ENCODE measurements around the gene AP5S1. TPM values are rescaled to one million over a fixed set of nuclear protein-coding genes. Genes with fewer than 3 reads are reported as not detected.
"Not testable (repeated sequence)": the region's sequence is repeated elsewhere in the genome, so short reads cannot be mapped to it uniquely, and the experiment has no call there.

AP5S1 gene
- total RNA-seq, 1 donor from 2014 or later: 12.8 TPM

DNA sequence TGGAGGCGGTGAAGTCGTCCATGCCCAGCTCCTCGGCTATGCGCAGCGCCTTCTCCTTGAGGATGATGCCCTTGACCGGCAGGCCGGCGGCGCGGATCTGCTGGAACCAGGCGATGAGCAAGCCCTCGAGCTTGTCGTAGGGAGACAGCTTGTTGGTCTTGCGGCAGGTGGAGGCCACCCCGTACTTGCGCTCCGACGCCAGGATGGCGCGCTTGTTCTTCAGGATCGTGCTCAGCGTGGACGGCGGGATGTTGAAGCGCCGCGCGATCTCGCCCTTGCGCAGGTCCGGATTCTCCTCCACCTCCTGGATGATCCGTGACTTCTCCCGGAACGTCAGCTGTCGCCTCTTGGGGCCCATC lies 34.2 kb upstream of the AP5S1 start:
- H3K9me3 Mint-ChIP-seq: no peaks in the 10 kb centered on the region
- peaks cover 2% of the 10 kb centered on the region for H3K36me3 Mint-ChIP-seq (ENCODE audit: low read depth)
- H3K4me1 Mint-ChIP-seq: peaks cover 40% of the 10 kb centered on the region
- H3K4me3 Mint-ChIP-seq: peak overlapping the region; percentile 91
- no peak for DNase-seq (ENCODE audit: low read depth, low spot score)
- peaks cover 12% of the 10 kb centered on the region for H3K27me3 Mint-ChIP-seq (ENCODE audit: low read depth)
- TF ChIP-seq, protein P1, sequence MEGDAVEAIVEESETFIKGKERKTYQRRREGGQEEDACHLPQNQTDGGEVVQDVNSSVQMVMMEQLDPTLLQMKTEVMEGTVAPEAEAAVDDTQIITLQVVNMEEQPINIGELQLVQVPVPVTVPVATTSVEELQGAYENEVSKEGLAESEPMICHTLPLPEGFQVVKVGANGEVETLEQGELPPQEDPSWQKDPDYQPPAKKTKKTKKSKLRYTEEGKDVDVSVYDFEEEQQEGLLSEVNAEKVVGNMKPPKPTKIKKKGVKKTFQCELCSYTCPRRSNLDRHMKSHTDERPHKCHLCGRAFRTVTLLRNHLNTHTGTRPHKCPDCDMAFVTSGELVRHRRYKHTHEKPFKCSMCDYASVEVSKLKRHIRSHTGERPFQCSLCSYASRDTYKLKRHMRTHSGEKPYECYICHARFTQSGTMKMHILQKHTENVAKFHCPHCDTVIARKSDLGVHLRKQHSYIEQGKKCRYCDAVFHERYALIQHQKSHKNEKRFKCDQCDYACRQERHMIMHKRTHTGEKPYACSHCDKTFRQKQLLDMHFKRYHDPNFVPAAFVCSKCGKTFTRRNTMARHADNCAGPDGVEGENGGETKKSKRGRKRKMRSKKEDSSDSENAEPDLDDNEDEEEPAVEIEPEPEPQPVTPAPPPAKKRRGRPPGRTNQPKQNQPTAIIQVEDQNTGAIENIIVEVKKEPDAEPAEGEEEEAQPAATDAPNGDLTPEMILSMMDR (conservative IDR thresholded peaks at IDR 0.05): no peak
- H3K27ac Mint-ChIP-seq (ENCODE audit: unreplicated experiment): peak overlapping the region; percentile 96

DNA sequence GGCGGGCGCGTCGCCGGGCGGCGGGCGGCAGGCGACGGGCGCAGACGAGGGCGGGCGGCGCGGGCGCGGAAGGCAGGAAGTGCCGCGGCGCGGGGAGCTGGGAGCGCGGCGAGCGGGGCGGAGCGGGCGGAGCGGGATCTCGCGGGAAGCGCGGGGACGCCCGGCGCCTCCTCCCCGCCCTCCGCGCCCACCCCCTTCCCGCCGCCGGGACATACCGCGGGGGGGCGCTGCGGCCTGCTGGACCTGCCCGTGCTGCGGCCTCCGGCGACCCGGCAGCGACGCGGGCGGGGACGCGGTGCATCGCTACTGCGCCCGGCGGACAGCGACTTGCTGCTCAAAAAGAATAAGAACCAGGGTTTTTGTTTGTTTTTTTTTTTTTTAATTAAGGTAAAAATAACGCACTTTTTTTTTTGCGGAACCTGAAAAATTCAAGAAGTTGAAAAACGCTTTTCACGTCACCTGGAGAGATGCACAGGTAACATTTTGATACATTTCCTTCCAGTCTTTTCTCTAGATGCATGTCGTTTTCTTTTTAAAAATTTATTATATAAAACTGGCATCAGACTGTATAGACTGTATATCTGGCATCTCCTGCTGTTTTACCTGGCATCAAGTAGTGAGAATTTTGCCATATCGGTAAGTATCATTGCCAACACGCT lies 33.6 kb upstream of the AP5S1 start, which contains the start of gene CENPB:
Gene CENPB, minus strand, starts transcription at position 76 of the 659 bp plus-strand sequence. CDS start 257 bp downstream, outside the sequence.
- peaks cover 6% of the 10 kb centered on the region for H3K27me3 Mint-ChIP-seq (ENCODE audit: low read depth)

DNA sequence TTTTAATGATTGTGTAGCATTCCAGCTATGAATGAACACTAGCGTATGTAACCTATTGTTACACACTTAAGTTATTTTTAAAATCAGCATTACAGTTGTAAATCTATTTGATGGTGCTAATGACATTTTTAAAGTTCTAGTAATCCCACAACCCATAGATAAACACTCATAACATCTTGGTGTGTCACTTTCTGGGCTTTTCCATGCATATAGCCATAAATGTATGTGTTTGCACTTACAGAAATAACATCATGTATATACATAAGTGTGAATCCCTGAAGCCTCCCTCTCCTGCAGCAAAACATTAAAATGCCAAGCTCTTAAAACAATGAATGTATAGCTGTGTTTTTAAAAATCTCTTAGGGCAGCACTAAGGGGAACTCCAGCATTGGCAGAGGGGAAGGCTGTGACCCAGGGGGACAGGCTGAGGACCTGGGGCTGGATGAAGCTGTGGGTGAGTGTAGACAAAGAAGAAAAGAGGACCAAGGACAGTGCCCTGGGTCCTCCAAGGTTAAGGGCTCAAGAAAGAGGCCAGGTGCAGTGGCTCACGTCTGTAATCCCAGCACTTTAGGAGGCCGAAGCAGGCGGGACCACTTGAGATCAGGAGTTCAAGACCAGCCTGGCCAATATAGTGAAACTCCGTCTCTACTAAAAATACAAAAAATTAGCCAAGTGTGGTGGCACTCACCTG lies 32.9 kb upstream of the AP5S1 start:
- no peak overlapping the region for H3K27ac Mint-ChIP-seq (ENCODE audit: unreplicated experiment)
- no peaks in the 10 kb centered on the region for H3K9me3 Mint-ChIP-seq
- no peak for DNase-seq (ENCODE audit: low read depth, low spot score)
- TF ChIP-seq, protein P1 (conservative IDR thresholded peaks at IDR 0.05): no peak
- peaks cover 32% of the 10 kb centered on the region for H3K4me1 Mint-ChIP-seq
- H3K36me3 Mint-ChIP-seq (ENCODE audit: low read depth): peaks cover 2% of the 10 kb centered on the region
- H3K27me3 Mint-ChIP-seq (ENCODE audit: low read depth): peaks cover 6% of the 10 kb centered on the region
- H3K4me3 Mint-ChIP-seq: peak overlapping the region; percentile 78

More for the DNA sequence above, 33.6 kb upstream of the AP5S1 start, which contains the start of gene CENPB:
- DNase-seq (ENCODE audit: low read depth, low spot score): peak; percentile 94
- H3K27ac Mint-ChIP-seq (ENCODE audit: unreplicated experiment): peak within 1 kb of the TSS; percentile 96
- TF ChIP-seq, protein P1 (conservative IDR thresholded peaks at IDR 0.05): peak; percentile 87
- H3K36me3 Mint-ChIP-seq (ENCODE audit: low read depth): peaks cover 2% of the 10 kb centered on the region
- peak within 1 kb of the TSS; percentile 91 for H3K4me3 Mint-ChIP-seq
- peaks cover 33% of the 10 kb centered on the region for H3K4me1 Mint-ChIP-seq
- H3K9me3 Mint-ChIP-seq: no peaks in the 10 kb centered on the region

DNA sequence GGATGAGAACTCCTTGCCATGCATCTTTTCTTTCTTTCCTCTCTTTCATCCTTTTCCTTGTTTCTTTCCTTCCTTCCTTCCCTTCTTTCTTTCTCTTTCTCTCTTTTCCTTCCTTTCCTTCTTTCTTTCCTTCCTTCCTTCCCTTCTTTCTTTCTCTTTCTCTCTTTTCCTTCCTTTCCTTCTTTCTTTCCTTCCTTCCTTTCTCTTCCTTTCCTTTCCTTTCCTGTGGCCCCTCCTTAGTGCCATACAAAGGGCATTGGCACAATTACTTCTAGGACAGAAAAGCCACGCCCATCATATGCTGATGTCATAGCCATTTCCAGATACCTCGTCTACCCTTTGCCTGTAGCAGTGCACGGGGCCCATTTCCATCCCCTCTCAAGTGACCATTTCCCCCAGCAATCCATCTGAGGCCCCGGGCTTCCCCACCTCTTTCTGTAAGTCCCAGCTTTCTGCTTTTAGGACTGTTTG lies 31.6 kb upstream of the AP5S1 start:
- TF ChIP-seq, protein P1 (conservative IDR thresholded peaks at IDR 0.05): no peak
- H3K4me1 Mint-ChIP-seq: peaks cover 22% of the 10 kb centered on the region

DNA sequence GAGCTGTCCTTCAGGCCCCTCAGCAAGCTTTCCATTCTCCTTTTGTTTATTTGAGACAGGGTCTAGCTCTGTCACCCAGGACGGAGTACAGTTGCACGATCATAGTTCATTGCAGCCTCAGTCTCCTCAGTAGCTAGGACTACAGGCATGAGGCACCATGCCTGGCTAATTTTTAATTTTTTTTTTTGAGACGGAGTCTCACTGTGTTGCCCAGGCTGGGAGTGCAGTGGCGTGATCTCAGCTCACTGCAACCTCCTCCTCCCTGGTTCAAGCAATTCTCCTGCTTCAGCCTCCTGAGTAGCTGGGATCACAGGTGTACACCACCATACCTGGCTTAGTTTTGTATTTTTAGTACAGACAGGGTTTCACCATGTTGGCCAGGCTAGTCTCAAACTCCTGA lies 31.1 kb upstream of the AP5S1 start:
- H3K9me3 Mint-ChIP-seq; DNase-seq (ENCODE audit: low read depth, low spot score); H3K36me3 Mint-ChIP-seq (ENCODE audit: low read depth); H3K27ac Mint-ChIP-seq (ENCODE audit: unreplicated experiment); H3K27me3 Mint-ChIP-seq (ENCODE audit: low read depth): not testable (repeated sequence)
- peak overlapping the region; percentile 84 for H3K4me3 Mint-ChIP-seq
- peaks cover 22% of the 10 kb centered on the region for H3K4me1 Mint-ChIP-seq

More for the DNA sequence above, 31.6 kb upstream of the AP5S1 start:
- Mint-ChIP-seq H3K27me3 (ENCODE audit: low read depth) (peaks cover 6% of the 10 kb centered on the region), H3K4me3 (peak overlapping the region; percentile 84), H3K36me3 (ENCODE audit: low read depth) (no peaks in the 10 kb centered on the region), H3K27ac (ENCODE audit: unreplicated experiment) (no peak overlapping the region), H3K9me3 (no peaks in the 10 kb centered on the region)
- DNase-seq (ENCODE audit: low read depth, low spot score): no peak

DNA sequence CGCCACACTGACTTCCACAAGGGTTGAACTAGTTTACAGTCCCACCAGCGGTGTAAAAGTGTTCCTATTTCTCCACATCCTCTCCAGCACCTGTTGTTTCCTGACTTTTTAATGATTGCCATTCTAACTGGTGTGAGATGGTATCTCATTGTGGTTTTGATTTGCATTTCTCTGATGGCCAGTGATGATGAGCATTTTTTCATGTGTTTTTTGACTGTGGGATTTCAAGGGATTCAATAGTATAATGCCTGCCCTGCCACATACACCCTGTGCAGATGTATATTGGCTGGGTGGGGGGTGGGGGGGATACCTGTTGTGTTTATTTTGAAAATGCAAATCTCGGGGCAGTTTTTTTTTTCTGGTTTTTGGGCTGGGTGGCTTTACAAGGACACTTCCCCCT lies 26.2 kb upstream of the AP5S1 start:
- H3K36me3 Mint-ChIP-seq (ENCODE audit: low read depth); H3K27ac Mint-ChIP-seq (ENCODE audit: unreplicated experiment); H3K27me3 Mint-ChIP-seq (ENCODE audit: low read depth); H3K9me3 Mint-ChIP-seq; DNase-seq (ENCODE audit: low read depth, low spot score): not testable (repeated sequence)
- H3K4me1 Mint-ChIP-seq: peaks cover 32% of the 10 kb centered on the region
- H3K4me3 Mint-ChIP-seq: peak overlapping the region; percentile 49

All from neural crest cell (in vitro differentiated cells).